Mucosa of descending colon (tissue), 3 donors: ENCODE results near the gene SIRPB1. TPM values are rescaled to one million over a fixed set of nuclear protein-coding genes. Genes with fewer than 3 reads are reported as not detected.

Experiments used
- ATAC-seq: fragments of 200-7000 bp; cut with Tn5 transposase; one replicate; pipeline ENCODE4 v1.9.1; 2020; ENCODE audit warnings: mild to moderate bottlenecking, moderate library complexity
- DNase-seq, 3 donors: peaks; one replicate each; pipeline ENCODE4 v3.0.0-alpha.2; 2020
- H3K36me3 ChIP-seq: fragments of 200-600 bp; one replicate; pipeline ENCODE4 v1.8.0; 2021; ENCODE audit warnings: low read depth, mild to moderate bottlenecking
- H3K4me1 ChIP-seq: fragments of 200-600 bp; one replicate; pipeline ENCODE4 v1.8.0; 2021; ENCODE audit warnings: low read depth, mild to moderate bottlenecking
- H3K4me3 ChIP-seq: fragments of 200-600 bp; one replicate; pipeline ENCODE4 v1.8.0; 2021; ENCODE audit warnings: mild to moderate bottlenecking
- H3K9me3 ChIP-seq: fragments of 200-600 bp; one replicate; pipeline ENCODE4 v1.8.0; 2021; ENCODE audit warnings: mild to moderate bottlenecking
- intact Hi-C, 2 donors: fragments of 100-400 bp; cut with DNase I in 1 of 2; cut with micrococcal nuclease in 1 of 2; formaldehyde crosslinking; loops; one replicate each; pipeline versions ENCODE4 v1.11.0 to v1.11.1; 2022; cut with DNase I, micrococcal nuclease
- total RNA-seq, 3 donors: library from RNA; stranded (reverse); fragmentation: NEBNext Ultra II Directional in 2 of 3; extraction: Animal tissue kit (Norgen Biotek cat#: 25700) in 2 of 3; gene quantifications; one replicate each; pipeline versions ENCODE4 v1.2.1 to v1.2.4, GENCODE V29; 2021 to 2023
- TF ChIP-seq, protein P1 (sequence below): fragments of 200-600 bp; IDR thresholded peaks from one replicate; pipeline ENCODE4 v1.8.0; 2022; ENCODE audit warnings: antibody characterized with exemption, mild to moderate bottlenecking
- donor health status: DM: no; HTN: no; CAD: no; lungs with moderate emphysema.
- donor health status: DM: no; HTN: no; CAD: no.
- donor health status: DM: no; HTN: yes; CAD: no.

Gene SIRPB1
- total RNA-seq, 3 donors from 2014 or later, result 6.0 to 8.3 TPM; not detected in 1

DNA sequence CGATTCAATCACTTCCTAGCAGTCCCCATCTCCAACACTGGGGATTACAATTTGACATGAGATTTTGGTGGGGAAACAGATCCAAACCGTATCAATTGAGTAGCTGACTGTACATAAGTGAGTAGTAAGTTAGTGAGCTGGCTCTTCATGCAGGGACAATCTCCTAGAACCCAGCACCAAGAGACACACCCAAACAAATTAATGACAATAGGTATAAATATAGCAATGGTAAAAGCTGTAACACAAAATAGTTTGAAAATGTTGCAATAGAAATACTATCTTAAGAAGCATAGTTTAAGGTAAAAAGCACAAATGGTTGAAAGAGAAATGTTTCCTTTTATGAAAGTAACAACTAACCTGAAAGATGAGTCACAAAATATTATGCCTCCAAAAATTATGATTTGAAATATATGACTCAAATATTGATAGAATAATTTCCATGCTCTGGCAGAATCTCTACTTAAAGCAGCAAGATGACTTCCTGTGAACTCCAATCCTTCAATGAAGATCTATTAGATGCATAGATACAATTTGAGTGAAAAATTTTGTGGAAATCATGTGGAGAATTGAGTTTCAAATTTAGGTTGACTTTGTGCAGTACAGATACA lies 5.4 kb upstream of the SIRPB1 start:
- intact Hi-C loops, result no loop called here
- Histone ChIP-seq H3K4me1 (no peaks in the 10 kb centered on the region), H3K9me3 (no peaks in the 10 kb centered on the region), H3K4me3 (no peak overlapping the region), H3K36me3 (no peaks in the 10 kb centered on the region)
- TF ChIP-seq, protein P1, sequence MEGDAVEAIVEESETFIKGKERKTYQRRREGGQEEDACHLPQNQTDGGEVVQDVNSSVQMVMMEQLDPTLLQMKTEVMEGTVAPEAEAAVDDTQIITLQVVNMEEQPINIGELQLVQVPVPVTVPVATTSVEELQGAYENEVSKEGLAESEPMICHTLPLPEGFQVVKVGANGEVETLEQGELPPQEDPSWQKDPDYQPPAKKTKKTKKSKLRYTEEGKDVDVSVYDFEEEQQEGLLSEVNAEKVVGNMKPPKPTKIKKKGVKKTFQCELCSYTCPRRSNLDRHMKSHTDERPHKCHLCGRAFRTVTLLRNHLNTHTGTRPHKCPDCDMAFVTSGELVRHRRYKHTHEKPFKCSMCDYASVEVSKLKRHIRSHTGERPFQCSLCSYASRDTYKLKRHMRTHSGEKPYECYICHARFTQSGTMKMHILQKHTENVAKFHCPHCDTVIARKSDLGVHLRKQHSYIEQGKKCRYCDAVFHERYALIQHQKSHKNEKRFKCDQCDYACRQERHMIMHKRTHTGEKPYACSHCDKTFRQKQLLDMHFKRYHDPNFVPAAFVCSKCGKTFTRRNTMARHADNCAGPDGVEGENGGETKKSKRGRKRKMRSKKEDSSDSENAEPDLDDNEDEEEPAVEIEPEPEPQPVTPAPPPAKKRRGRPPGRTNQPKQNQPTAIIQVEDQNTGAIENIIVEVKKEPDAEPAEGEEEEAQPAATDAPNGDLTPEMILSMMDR, result no peak
- DNase-seq (no peak), ATAC-seq (no peak)

DNA sequence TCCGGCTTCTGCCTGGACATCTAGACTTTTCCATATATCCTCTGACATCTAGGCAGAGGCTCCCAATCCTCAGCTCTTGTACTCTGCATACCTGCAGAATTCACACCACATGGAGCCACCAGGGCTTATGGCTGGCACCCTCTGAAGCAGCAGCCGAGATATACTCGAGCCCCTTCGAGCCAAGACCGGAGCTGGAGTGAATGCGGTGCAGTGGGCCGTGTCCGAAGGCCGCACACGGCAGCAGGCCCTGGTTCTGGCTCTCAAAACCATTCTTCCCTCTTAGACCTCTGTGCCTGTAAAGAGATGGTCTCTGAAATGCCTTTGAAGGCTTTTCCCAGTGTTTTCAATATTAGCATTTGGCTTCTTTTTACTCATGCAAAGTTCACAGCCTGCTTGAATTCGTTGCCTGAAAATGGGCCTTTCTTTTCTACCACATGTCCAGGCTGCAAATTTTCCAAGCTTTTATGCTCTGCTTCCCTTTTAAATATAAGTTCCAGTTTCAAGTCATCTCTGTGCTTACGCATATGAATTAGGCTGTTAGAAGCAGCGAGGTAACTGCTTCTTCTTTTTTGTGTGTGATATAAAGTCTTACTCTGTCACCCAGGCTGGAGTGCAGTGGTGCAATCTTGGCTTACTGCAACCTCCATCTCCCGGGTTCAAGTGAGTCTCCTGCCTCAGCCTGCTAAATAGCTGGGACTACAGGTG lies 3.8 kb upstream of the SIRPB1 start:
- ATAC-seq (no peak), DNase-seq (no peak)
- TF ChIP-seq, protein P1, result no peak
- no peaks in the 10 kb centered on the region for H3K4me1 ChIP-seq
- intact Hi-C loops, result no loop called here
- no peaks in the 10 kb centered on the region for H3K36me3 ChIP-seq
- no peak overlapping the region for H3K4me3 ChIP-seq
- no peaks in the 10 kb centered on the region for H3K9me3 ChIP-seq

DNA sequence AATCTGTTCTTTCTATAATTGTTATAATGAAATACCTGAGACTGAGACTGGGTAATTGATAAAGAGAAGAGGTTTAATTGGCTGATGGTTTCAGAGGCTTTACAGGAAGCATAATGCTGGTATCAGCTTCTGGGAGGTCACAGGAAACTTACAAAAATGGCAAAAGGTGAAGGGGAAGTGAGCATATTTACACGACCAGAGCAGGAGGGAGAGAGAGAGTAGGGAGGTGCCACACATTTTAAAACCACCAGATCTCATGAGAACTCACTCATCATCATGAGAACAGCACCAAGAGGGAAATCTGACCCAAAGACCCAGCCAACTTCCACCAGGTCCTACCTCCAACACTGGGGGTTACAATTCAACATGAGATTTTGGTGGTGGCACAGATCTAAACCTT lies 2.6 kb upstream of the SIRPB1 start:
- no peaks in the 10 kb centered on the region for H3K9me3 ChIP-seq
- intact Hi-C loops, result no loop called here
- DNase-seq (no peak), ATAC-seq (peak; percentile 64)
- no peaks in the 10 kb centered on the region for H3K36me3 ChIP-seq
- TF ChIP-seq, protein P1, result no peak
- H3K4me3 ChIP-seq, result no peak overlapping the region
- no peaks in the 10 kb centered on the region for H3K4me1 ChIP-seq

DNA sequence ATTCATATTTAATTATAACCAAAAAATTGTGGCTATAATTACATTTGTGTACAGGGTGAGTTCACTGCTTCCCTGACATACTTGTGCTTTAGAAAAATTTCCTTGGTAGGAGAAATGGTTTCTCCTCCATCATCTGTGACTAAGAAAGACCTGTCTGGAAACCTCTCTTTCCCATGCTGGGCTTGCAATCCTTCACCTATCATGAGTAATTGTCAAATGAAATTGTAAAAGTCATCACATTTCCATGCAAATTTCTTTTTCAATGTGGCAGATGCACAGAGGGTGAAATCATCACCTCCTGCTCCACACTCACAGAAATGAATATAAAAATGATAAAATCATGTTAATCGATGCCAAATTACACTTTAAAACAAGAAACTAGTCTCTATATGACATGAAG lies 1.5 kb upstream of the SIRPB1 start:
- TF ChIP-seq, protein P1, result no peak
- ATAC-seq (no peak), DNase-seq (no peak)
- Histone ChIP-seq H3K36me3 (no peaks in the 10 kb centered on the region), H3K4me1 (no peaks in the 10 kb centered on the region), H3K9me3 (no peaks in the 10 kb centered on the region), H3K4me3 (no peak overlapping the region)
- intact Hi-C loops, result no loop called here

DNA sequence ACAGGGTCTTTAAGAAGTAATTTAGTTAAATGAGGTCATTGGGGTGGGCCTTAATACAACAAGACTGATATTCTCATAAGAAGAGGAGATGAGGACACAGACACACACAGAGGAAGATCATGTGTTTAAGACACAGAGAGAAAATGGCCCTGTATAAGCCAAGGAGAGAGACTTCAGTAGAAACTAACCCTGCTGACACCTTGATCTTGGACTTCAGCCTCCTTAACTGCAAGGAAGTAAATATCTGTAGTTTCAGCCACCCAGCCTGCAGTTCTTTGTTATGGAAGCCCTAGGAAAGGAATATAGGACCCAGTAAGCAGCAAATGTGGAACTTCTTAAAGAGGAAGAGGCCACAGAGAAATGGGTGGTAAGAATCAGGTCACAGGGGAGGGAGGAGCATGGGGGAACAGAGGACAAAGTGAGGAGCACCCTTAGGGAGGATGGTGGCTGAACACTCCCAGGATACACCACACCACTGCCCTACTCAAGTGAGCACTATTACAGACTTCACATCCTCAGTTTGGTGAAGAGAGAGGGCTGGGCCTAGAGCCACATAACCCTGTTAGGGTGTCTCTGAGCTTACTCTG lies 762 bp downstream of the SIRPB1 start:
- Histone ChIP-seq H3K9me3 (no peaks in the 10 kb centered on the region), H3K4me1 (no peaks in the 10 kb centered on the region), H3K4me3 (no peak overlapping the region), H3K36me3 (no peaks in the 10 kb centered on the region)
- ATAC-seq (peak; percentile 33), DNase-seq (no peak)
- TF ChIP-seq, protein P1, result no peak
- intact Hi-C loops, result no loop called here
